Measurements from ENCODE around the gene BPNT1. TPM values are rescaled to one million over a fixed set of nuclear protein-coding genes. Genes with fewer than 3 reads are reported as not detected.

Gene BPNT1
- total and polyA plus RNA-seq, 2 of the 13 experiments (the other 11 are each of a cell fraction or from before 2014, with no cell fraction given) = 35.2 to 43.9 TPM

DNA sequence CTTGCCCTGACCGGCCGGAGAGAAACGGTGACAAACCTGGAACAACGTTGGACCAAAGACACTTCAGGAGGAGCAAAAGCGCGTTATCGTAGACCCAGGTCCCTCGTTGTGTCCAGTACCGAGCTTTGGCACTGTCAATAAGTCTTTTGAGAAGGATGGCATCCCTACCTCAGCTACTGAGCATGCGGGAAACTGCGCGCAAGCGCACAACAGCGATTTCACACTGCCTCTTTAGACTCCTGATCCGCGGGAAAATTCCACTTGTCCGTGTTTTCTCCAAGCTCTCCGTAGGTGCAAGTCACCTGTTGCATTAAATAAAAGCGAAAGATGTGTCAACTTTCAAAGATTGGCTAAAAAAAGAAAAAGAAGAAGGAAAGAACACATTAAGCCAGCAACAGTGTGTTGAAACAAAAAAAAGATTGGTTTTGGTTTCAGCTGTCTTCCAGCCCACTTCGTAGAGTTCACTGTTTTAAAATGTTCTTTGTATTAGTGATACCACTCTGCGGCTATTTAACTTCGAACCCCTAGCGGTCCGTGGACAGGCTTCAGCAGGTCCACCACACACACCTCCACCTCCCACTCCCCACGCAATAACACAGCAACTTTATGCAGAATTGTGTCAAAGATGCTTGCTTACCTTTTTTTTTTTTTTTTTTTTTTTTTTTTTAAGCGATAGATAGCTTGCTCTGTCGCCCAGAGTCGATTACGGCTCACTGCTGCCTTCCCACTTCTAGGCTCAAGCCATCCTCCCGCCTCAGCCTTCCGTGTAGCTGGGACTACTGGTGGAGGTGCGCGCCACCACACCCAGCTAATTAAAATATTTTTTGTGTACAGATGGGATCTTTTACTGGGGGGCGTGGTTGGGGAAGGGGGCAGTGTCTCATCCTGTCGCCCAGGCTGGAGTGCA lies at the start of gene BPNT1 (continued):
- TF ChIP-seq ZNF362 (CRISPR knock-in tag; IDR thresholded peaks at IDR 0.05; ENCODE audit: borderline replicate concordance) (peak; percentile 46; the same call in 1 of the 2 replicates), ZZZ3 (CRISPR knock-in tag; IDR thresholded peaks at IDR 0.05; ENCODE audit: borderline replicate concordance) (peak; percentile 34; the same call in 1 of the 2 replicates), HDAC1 (CRISPR knock-in tag; IDR thresholded peaks at IDR 0.05) (peak; percentile 84), MIER2 (CRISPR knock-in tag; IDR thresholded peaks at IDR 0.05) (no peak), EP300 (IDR thresholded peaks at IDR 0.05; ENCODE audit: low read depth in 2 of 2, low read length in 2 of 2) (no peak), EP300 (CRISPR knock-in tag; IDR thresholded peaks at IDR 0.05; ENCODE audit: borderline replicate concordance) (peak; percentile 38; the same call in 1 of the 2 replicates), UBTF (CRISPR knock-in tag; IDR thresholded peaks at IDR 0.05) (peak; percentile 42), SALL1 (CRISPR knock-in tag; IDR thresholded peaks at IDR 0.05) (peak; percentile 81), SIX4 (CRISPR knock-in tag; IDR thresholded peaks at IDR 0.05) (no peak), CEBPG (CRISPR knock-in tag; IDR thresholded peaks at IDR 0.05) (peak; percentile 41), BCL6 (CRISPR knock-in tag; IDR thresholded peaks at IDR 0.05) (peak; percentile 26; the same call in 1 of the 2 replicates), ZNF33A (CRISPR knock-in tag; IDR thresholded peaks at IDR 0.05; ENCODE audit: borderline replicate concordance) (no peak), ZNF784 (CRISPR knock-in tag; IDR thresholded peaks at IDR 0.05; ENCODE audit: borderline replicate concordance) (no peak), FOXO1 (CRISPR knock-in tag; IDR thresholded peaks at IDR 0.05) (peak; percentile 7; the same call in 1 of the 2 replicates), ZNF274 (CRISPR knock-in tag; IDR thresholded peaks at IDR 0.05) (no peak), ZNF850 (CRISPR knock-in tag; conservative IDR thresholded peaks at IDR 0.05) (no peak)
- TF ChIP-seq, protein P1, sequence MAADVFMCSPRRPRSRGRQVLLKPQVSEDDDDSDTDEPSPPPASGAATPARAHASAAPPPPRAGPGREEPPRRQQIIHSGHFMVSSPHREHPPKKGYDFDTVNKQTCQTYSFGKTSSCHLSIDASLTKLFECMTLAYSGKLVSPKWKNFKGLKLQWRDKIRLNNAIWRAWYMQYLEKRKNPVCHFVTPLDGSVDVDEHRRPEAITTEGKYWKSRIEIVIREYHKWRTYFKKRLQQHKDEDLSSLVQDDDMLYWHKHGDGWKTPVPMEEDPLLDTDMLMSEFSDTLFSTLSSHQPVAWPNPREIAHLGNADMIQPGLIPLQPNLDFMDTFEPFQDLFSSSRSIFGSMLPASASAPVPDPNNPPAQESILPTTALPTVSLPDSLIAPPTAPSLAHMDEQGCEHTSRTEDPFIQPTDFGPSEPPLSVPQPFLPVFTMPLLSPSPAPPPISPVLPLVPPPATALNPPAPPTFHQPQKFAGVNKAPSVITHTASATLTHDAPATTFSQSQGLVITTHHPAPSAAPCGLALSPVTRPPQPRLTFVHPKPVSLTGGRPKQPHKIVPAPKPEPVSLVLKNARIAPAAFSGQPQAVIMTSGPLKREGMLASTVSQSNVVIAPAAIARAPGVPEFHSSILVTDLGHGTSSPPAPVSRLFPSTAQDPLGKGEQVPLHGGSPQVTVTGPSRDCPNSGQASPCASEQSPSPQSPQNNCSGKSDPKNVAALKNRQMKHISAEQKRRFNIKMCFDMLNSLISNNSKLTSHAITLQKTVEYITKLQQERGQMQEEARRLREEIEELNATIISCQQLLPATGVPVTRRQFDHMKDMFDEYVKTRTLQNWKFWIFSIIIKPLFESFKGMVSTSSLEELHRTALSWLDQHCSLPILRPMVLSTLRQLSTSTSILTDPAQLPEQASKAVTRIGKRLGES (CRISPR knock-in tag; IDR thresholded peaks at IDR 0.05; ENCODE audit: borderline replicate concordance) = no peak; the same call in 1 of the 2 replicates
- TF ChIP-seq, protein P2, sequence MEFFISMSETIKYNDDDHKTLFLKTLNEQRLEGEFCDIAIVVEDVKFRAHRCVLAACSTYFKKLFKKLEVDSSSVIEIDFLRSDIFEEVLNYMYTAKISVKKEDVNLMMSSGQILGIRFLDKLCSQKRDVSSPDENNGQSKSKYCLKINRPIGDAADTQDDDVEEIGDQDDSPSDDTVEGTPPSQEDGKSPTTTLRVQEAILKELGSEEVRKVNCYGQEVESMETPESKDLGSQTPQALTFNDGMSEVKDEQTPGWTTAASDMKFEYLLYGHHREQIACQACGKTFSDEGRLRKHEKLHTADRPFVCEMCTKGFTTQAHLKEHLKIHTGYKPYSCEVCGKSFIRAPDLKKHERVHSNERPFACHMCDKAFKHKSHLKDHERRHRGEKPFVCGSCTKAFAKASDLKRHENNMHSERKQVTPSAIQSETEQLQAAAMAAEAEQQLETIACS (CRISPR knock-in tag; IDR thresholded peaks at IDR 0.05) = no peak
- TF ChIP-seq, protein P3, sequence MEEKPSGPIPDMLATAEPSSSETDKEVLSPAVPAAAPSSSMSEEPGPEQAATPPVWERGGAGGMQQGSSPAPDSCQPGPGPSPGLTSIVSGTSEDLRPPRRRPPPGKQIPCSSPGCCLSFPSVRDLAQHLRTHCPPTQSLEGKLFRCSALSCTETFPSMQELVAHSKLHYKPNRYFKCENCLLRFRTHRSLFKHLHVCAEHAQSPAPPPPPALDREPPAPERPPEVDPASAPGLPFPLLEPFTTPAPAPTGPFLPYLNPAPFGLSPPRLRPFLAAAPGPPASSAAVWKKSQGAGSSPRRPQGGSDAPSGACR (CRISPR knock-in tag; IDR thresholded peaks at IDR 0.05) = no peak

Measured in HepG2 (cell line).